IMR-90 (cell line): ENCODE data around the gene TTL. TPM values are rescaled to one million over a fixed set of nuclear protein-coding genes. Genes with fewer than 3 reads are reported as not detected.

Source experiments
- ATAC-seq: fragments of 200-7000 bp; cut with Tn5 transposase; 2 replicates; pipeline ENCODE4 v1.9.1; 2020; ENCODE audit warnings: low read depth, mild to moderate bottlenecking, moderate library complexity
- BruUV-seq: library from RNA; stranded (reverse); fragments of 400-500 nt; replicated peaks from 2 replicates; lab custom pipeline; 2021; lab: Mats Ljungman, UMichigan
- CTCF ChIA-PET: fragments of 300-600 bp; formaldehyde crosslinking; extraction: SDS; loops from one replicate; lab custom pipeline; 2021; ENCODE audit warnings: antibody characterized with exemption; lab: Yijun Ruan, JAX
- POLR2A ChIA-PET: fragments of 300-600 bp; sonication (Branson Sonifier 250); formaldehyde crosslinking; loops from one replicate; lab custom pipeline; 2022; ENCODE audit warnings: antibody characterized with exemption; ENCODE audit not compliant: unreplicated experiment; lab: Charles Lee
- DNase-seq: peaks from one replicate; pipeline ENCODE4 v3.0.0; 2013
- H2AFZ ChIP-seq: replicated peaks from 2 replicates; pipeline ENCODE3; 2013; ENCODE audit warnings: low read length, mild to moderate bottlenecking; ENCODE audit not compliant: poor library complexity
- H2AK5ac ChIP-seq: 2 replicates; pipeline ENCODE4 v1.6.1; 2013; ENCODE audit warnings: low read depth, low read length, inconsistent platforms
- H2AK9ac ChIP-seq: replicated peaks from 2 replicates; pipeline ENCODE3; 2013; ENCODE audit warnings: mild to moderate bottlenecking, low read depth, low read length, moderate library complexity; ENCODE audit not compliant: poor library complexity
- H2BK120ac ChIP-seq: 2 replicates; pipeline ENCODE4 v1.6.1; 2013; ENCODE audit warnings: low read depth, low read length, inconsistent platforms
- H2BK15ac ChIP-seq: 3 replicates; pipeline ENCODE4 v1.6.1; 2013; ENCODE audit warnings: low read depth, low read length, inconsistent platforms
- H2BK20ac ChIP-seq: 2 replicates; pipeline ENCODE4 v1.6.1; 2013; ENCODE audit warnings: low read depth, mild to moderate bottlenecking, inconsistent platforms, low read length, moderate library complexity
- H2BK5ac ChIP-seq: 2 replicates; pipeline ENCODE4 v1.6.1; 2013; ENCODE audit warnings: mild to moderate bottlenecking, low read depth, low read length, inconsistent platforms; ENCODE audit not compliant: poor library complexity, severe bottlenecking
- H3K14ac ChIP-seq: replicated peaks from 2 replicates; pipeline ENCODE4 v1.6.1; 2013; ENCODE audit warnings: low read depth, low read length, inconsistent platforms
- H3K18ac ChIP-seq: 2 replicates; pipeline ENCODE4 v1.6.1; 2013; ENCODE audit warnings: low read depth, low read length, control low read depth
- H3K23ac ChIP-seq: 2 replicates; pipeline ENCODE4 v1.6.1; 2013; ENCODE audit warnings: low read depth, low read length, inconsistent platforms
- H3K27ac ChIP-seq: 2 replicates; pipeline ENCODE4 v1.5.1; 2013; ENCODE audit warnings: mild to moderate bottlenecking, control low read depth, low read length; ENCODE audit not compliant: insufficient read depth
- H3K27me3 ChIP-seq: 2 replicates; pipeline ENCODE4 v1.6.1; 2013; ENCODE audit warnings: low read length; ENCODE audit not compliant: control insufficient read depth, insufficient read depth
- H3K36me3 ChIP-seq: 2 replicates; pipeline ENCODE4 v1.6.1; 2013; ENCODE audit warnings: low read length, mixed read lengths; ENCODE audit not compliant: control insufficient read depth, insufficient read depth
- H3K4ac ChIP-seq: 2 replicates; pipeline ENCODE4 v1.6.1; 2013; ENCODE audit warnings: low read depth, low read length, inconsistent platforms
- H3K4me1 ChIP-seq: 2 replicates; pipeline ENCODE4 v1.6.1; 2013; ENCODE audit warnings: low read length, mixed read lengths; ENCODE audit not compliant: control insufficient read depth, insufficient read depth
- H3K4me2 ChIP-seq: 2 replicates; pipeline ENCODE4 v1.6.1; 2013; ENCODE audit warnings: low read depth, mild to moderate bottlenecking, control low read depth, low read length, moderate library complexity
- H3K4me3 ChIP-seq: 2 replicates; pipeline ENCODE4 v1.5.1; 2013; ENCODE audit warnings: low read depth, mild to moderate bottlenecking, control low read depth, low read length, moderate library complexity; ENCODE audit not compliant: insufficient read depth
- H3K56ac ChIP-seq: 2 replicates; pipeline ENCODE4 v1.6.1; 2013; ENCODE audit warnings: low read length, inconsistent platforms; ENCODE audit not compliant: insufficient read depth; ENCODE audit errors: extremely low read depth
- H3K79me1 ChIP-seq, 2 experiments: 2 replicates each; pipeline ENCODE4 v1.6.1; 2013; ENCODE audit warnings: low read length in 2 of 2, inconsistent platforms in 1 of 2, low read depth in 1 of 2
- H3K9ac ChIP-seq: 2 replicates; pipeline ENCODE4 v1.6.1; 2013; ENCODE audit warnings: low read depth, low read length, control low read depth
- H3K9me1 ChIP-seq: 2 replicates; pipeline ENCODE4 v1.6.1; 2013; ENCODE audit warnings: low read length, inconsistent platforms; ENCODE audit not compliant: insufficient read depth
- H3K9me3 ChIP-seq: 2 replicates; pipeline ENCODE4 v1.6.1; 2013; ENCODE audit warnings: low read length; ENCODE audit not compliant: control insufficient read depth, insufficient read depth
- H4K20me1 ChIP-seq: 2 replicates; pipeline ENCODE4 v1.6.1; 2013; ENCODE audit warnings: low read length, inconsistent platforms; ENCODE audit not compliant: insufficient read depth
- H4K5ac ChIP-seq: 2 replicates; pipeline ENCODE4 v1.6.1; 2013; ENCODE audit warnings: mild to moderate bottlenecking, low read depth, low read length, control low read depth
- H4K8ac ChIP-seq, 2 experiments: 2 replicates each; pipeline ENCODE4 v1.6.1; 2013; ENCODE audit warnings: low read depth in 2 of 2, low read length in 2 of 2, control low read depth in 1 of 2, inconsistent platforms in 1 of 2
- H4K91ac ChIP-seq: 2 replicates; pipeline ENCODE4 v1.6.1; 2013; ENCODE audit warnings: low read depth, low read length, inconsistent platforms; ENCODE audit not compliant: insufficient read depth
- BHLHE40 ChIP-seq: fragments of 150-350 bp; IDR thresholded peaks from 2 replicates; pipeline ENCODE4 v1.6.1; 2016; ENCODE audit warnings: mild to moderate bottlenecking, low read depth, low read length
- CEBPB ChIP-seq: IDR thresholded peaks from 2 replicates; pipeline ENCODE4 v1.6.1; 2012; ENCODE audit warnings: low read depth, low read length, improper control_type of control experiment
- CHD1 ChIP-seq: IDR thresholded peaks from 2 replicates; pipeline ENCODE4 v1.6.1; 2012; ENCODE audit warnings: low read depth, low read length, improper control_type of control experiment
- MAFK ChIP-seq: IDR thresholded peaks from 2 replicates; pipeline ENCODE4 v1.6.1; 2012; ENCODE audit warnings: low read depth, low read length, improper control_type of control experiment
- MAZ ChIP-seq: IDR thresholded peaks from 2 replicates; pipeline ENCODE4 v1.6.1; 2012; ENCODE audit warnings: low read depth, mild to moderate bottlenecking, low read length, improper control_type of control experiment, moderate library complexity, borderline replicate concordance
- MXI1 ChIP-seq: IDR thresholded peaks from 2 replicates; pipeline ENCODE4 v1.6.1; 2012; ENCODE audit warnings: low read depth, mild to moderate bottlenecking, low read length, moderate library complexity, borderline replicate concordance
- NFE2L2 ChIP-seq: fragments of 150-350 bp; IDR thresholded peaks from 2 replicates; pipeline ENCODE4 v1.6.1; 2016; ENCODE audit warnings: low read depth, mild to moderate bottlenecking, low read length
- POLR2A ChIP-seq: IDR thresholded peaks from 2 replicates; pipeline ENCODE4 v1.6.1; 2012; ENCODE audit warnings: mild to moderate bottlenecking, low read depth, low read length
- RAD21 ChIP-seq: IDR thresholded peaks from 2 replicates; pipeline ENCODE4 v1.6.1; 2012; ENCODE audit warnings: low read length, improper control_type of control experiment
- RFX5 ChIP-seq: IDR thresholded peaks from 2 replicates; pipeline ENCODE4 v1.8.0; 2012; ENCODE audit warnings: low read depth, mild to moderate bottlenecking, low read length, moderate library complexity
- SMC3 ChIP-seq: fragments of 150-350 bp; IDR thresholded peaks from 2 replicates; pipeline ENCODE4 v1.6.1; 2016; ENCODE audit warnings: low read depth, mild to moderate bottlenecking, antibody characterized with exemption, low read length, moderate library complexity
- WGBS, 2 experiments: methylation state at CpG; one replicate each; pipeline versions ENCODE4 v1.1.5 to v1.1.7; 2013; ENCODE audit warnings: missing lambda C conversion rate in 2 of 2; ENCODE audit not compliant: insufficient read length in 1 of 2; ENCODE audit errors: extremely low coverage in 2 of 2; 5-methylcytosine and 5-hydroxymethylcytosine counted together
- dilution Hi-C: fragments of 300-500 bp; cut with HindIII; formaldehyde crosslinking; loops from one replicate; pipeline ENCODE4 v1.14.3; 2018; ENCODE audit warnings: low sequenced_read_pairs; ENCODE audit not compliant: unreplicated experiment
- in situ Hi-C: fragments of 300-500 bp; cut with MboI; formaldehyde crosslinking; loops from 3 replicates; pipeline ENCODE4 v1.14.3; 2019; ENCODE audit warnings: low sequenced_read_pairs, inconsistent platforms, mixed read lengths
- intact Hi-C: fragments of 100-400 bp; cut with micrococcal nuclease; formaldehyde crosslinking; loops from 2 replicates; pipeline ENCODE4 v1.10.0; 2022
- polyA plus RNA-seq, 3 experiments: library from polyadenylated mRNA; depleted of rRNA; stranded (reverse); fragments of >200 nt; gene quantifications; 2 replicates each; pipeline ENCODE4 v1.2.3, GENCODE V29; 2012; ENCODE audit warnings: low replicate concordance in 1 of 3
- total RNA-seq: library from RNA; depleted of rRNA; stranded (reverse); fragments of >200 nt; gene quantifications from 2 replicates; pipeline ENCODE4 v1.2.3, GENCODE V29; 2012
- TF ChIP-seq, protein P1 (sequence below): fragments of 150-350 bp; IDR thresholded peaks from 2 replicates; pipeline ENCODE4 v1.6.1; 2017; ENCODE audit warnings: mild to moderate bottlenecking, antibody characterized with exemption, low read length, low read depth
- TF ChIP-seq, protein P2 (sequence below): conservative IDR thresholded peaks from 2 replicates; pipeline ENCODE4 v1.5.1; 2012; ENCODE audit warnings: mild to moderate bottlenecking, low read depth, low read length, improper control_type of control experiment

The TTL gene
- total and polyA plus RNA-seq, 2 of the 4 experiments (the other 2 are of a cell fraction), result 18.2 to 36.2 TPM

DNA sequence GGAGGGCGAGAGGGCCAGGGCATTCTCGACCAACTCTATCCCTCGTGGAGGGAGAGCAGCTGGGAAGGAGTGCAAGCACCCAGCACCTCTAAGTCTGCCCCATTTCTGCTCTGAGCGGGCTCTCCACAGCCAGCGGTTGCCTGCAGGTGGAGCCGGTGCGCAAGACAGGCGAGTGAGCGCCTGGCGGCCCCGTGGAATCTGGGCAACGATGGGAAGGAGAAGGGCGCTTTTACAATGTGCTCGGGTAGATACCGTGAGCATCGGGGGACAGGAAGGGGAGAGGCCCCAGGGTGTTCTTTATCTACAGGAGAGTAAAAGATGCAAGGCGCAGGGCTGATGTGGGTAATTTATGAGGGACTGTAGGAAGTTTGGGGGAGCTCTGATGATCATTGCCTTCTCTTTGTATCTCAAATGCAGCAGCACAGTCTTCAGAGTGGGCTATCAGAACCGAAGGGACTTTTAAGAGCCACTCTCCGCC lies 867 bp upstream of the TTL start:
- dilution Hi-C loops, result no loop called here
- Histone ChIP-seq H3K4me2 (peak overlapping the region; percentile 93), H2BK15ac (no peak overlapping the region), H3K36me3 (peaks cover 1% of the 10 kb centered on the region; the same call in 1 of the 2 replicates), H3K14ac (peak overlapping the region; percentile 34; the same call in 1 of the 2 replicates), H3K18ac (no peak overlapping the region), H3K79me1 (peaks cover 16 to 29% of the 10 kb centered on the region in 2 experiments), H3K27ac (peak overlapping the region; percentile 58), H2BK20ac (no peak overlapping the region), H2AK9ac (peak overlapping the region; percentile 87), H4K5ac (no peak overlapping the region), H4K8ac (peak overlapping the region; percentile 29 to 50; a peak in 1 of 4 replicates), H3K4me1 (peaks cover 2% of the 10 kb centered on the region; the same call in 1 of the 2 replicates), H3K56ac (0 out of 2 replicates have a peak overlapping the region, but pooled peaks have one; percentile 29), H3K4ac (peak overlapping the region; percentile 44), H3K9me3 (no peaks in the 10 kb centered on the region), H3K27me3 (no peaks in the 10 kb centered on the region), H4K91ac (no peak overlapping the region), H2BK120ac (no peak overlapping the region), H3K23ac (peak overlapping the region; percentile 72), H4K20me1 (peaks cover 4% of the 10 kb centered on the region; the same call in 1 of the 2 replicates), H2AFZ (peak overlapping the region; percentile 93), H3K9ac (peak overlapping the region; percentile 70), H3K4me3 (peak overlapping the region; percentile 94), H2BK5ac (peak overlapping the region; percentile 15), H2AK5ac (no peak overlapping the region), H3K9me1 (peaks cover 7% of the 10 kb centered on the region; the same call in 1 of the 2 replicates)
- DNase-seq (peak; percentile 79), ATAC-seq (peak; percentile 79)
- in situ Hi-C loops, result no loop called here
- 0% methylated on average over 3 of the region's 19 CpGs; no CpG with 5 or more reads in 1 of the 2 experiments for WGBS, 2 experiments
- intact Hi-C loops, result loop anchor here (1.0 to 5.0 kb wide), 4 partner anchors 62 to 245 kb away; partner anchors contain the start of genes POLR1B and ZC3H8
- POLR2A ChIA-PET, result no interaction called here
- TF ChIP-seq BHLHE40 (no peak; the same call in 1 of the 2 replicates), MAZ (peak; percentile 18; the same call in 1 of the 2 replicates), RFX5 (no peak), RAD21 (peak; percentile 73), MXI1 (peak; percentile 80), CEBPB (0 out of 2 replicates have a peak, but pooled peaks have one; percentile 0), SMC3 (peak; percentile 69), MAFK (no peak), NFE2L2 (no peak), CHD1 (no peak), POLR2A (no peak)
- TF ChIP-seq, protein P1, sequence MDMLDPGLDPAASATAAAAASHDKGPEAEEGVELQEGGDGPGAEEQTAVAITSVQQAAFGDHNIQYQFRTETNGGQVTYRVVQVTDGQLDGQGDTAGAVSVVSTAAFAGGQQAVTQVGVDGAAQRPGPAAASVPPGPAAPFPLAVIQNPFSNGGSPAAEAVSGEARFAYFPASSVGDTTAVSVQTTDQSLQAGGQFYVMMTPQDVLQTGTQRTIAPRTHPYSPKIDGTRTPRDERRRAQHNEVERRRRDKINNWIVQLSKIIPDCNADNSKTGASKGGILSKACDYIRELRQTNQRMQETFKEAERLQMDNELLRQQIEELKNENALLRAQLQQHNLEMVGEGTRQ, result no peak
- TF ChIP-seq, protein P2, sequence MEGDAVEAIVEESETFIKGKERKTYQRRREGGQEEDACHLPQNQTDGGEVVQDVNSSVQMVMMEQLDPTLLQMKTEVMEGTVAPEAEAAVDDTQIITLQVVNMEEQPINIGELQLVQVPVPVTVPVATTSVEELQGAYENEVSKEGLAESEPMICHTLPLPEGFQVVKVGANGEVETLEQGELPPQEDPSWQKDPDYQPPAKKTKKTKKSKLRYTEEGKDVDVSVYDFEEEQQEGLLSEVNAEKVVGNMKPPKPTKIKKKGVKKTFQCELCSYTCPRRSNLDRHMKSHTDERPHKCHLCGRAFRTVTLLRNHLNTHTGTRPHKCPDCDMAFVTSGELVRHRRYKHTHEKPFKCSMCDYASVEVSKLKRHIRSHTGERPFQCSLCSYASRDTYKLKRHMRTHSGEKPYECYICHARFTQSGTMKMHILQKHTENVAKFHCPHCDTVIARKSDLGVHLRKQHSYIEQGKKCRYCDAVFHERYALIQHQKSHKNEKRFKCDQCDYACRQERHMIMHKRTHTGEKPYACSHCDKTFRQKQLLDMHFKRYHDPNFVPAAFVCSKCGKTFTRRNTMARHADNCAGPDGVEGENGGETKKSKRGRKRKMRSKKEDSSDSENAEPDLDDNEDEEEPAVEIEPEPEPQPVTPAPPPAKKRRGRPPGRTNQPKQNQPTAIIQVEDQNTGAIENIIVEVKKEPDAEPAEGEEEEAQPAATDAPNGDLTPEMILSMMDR, result peak; percentile 85
- CTCF ChIA-PET, result interaction anchor here (0.6 to 1.8 kb wide), 5 partner anchors 8 to 156 kb away, joined by 3 to 7 read pairs (median 3); no protein-coding TSS in a partner anchor
- no TSS peak for BruUV-seq
